GM19468 (cell line): ENCODE data around the gene ANKRD31.
"Not testable (repeated sequence)": the region's sequence is repeated elsewhere in the genome, so short reads cannot be mapped to it uniquely, and the experiment has no call there.

ENCODE experiments used
- ATAC-seq: cut with Tn5 transposase; IDR thresholded peaks from one replicate; pipeline ENCODE4 v1.9.1; 2021; ENCODE audit warnings: mild to moderate bottlenecking, moderate library complexity, moderate number of reproducible peaks; ENCODE audit not compliant: unreplicated experiment; ENCODE audit errors: extremely low read depth

The ANKRD31 gene

GRCh38 chr5:75226916-75227315 lies 9.8 kb downstream of the ANKRD31 start:
- ATAC-seq: no peak

- ATAC-seq: no peak
These were observed 11.2 kb downstream of the ANKRD31 start for GRCh38 chr5:75225506-75225905.

GRCh38 chr5:75220787-75221186 lies 15.9 kb downstream of the ANKRD31 start:
- ATAC-seq: not testable (repeated sequence)

- no peak for ATAC-seq
These were observed 21.8 kb downstream of the ANKRD31 start for GRCh38 chr5:75214928-75215327.

GRCh38 chr5:75214409-75214808 lies 22.3 kb downstream of the ANKRD31 start:
- no peak for ATAC-seq

GRCh38 chr5:75203604-75204003 lies 33.1 kb downstream of the ANKRD31 start:
- no peak for ATAC-seq

- ATAC-seq: no peak
These were observed 33.7 kb downstream of the ANKRD31 start for GRCh38 chr5:75202935-75203334.

GRCh38 chr5:75200776-75201175 lies 35.9 kb downstream of the ANKRD31 start:
- ATAC-seq: no peak

- ATAC-seq: no peak
These were observed 36.7 kb downstream of the ANKRD31 start for GRCh38 chr5:75199946-75200345.

GRCh38 chr5:75199071-75199470 lies 37.6 kb downstream of the ANKRD31 start:
- no peak for ATAC-seq

- no peak for ATAC-seq
These were observed 38.9 kb downstream of the ANKRD31 start for GRCh38 chr5:75197745-75198144.

GRCh38 chr5:75192804-75193203 lies 43.9 kb downstream of the ANKRD31 start:
- no peak for ATAC-seq

- no peak for ATAC-seq
These were observed 44.4 kb downstream of the ANKRD31 start for GRCh38 chr5:75192264-75192663.

- no peak for ATAC-seq
These were observed 46.5 kb downstream of the ANKRD31 start for GRCh38 chr5:75190227-75190626.

- ATAC-seq: no peak
These were observed 47.3 kb downstream of the ANKRD31 start for GRCh38 chr5:75189353-75189752.

- ATAC-seq: no peak
These were observed 50.9 kb downstream of the ANKRD31 start for GRCh38 chr5:75185763-75186162.

GRCh38 chr5:75176009-75176408 lies 60.7 kb downstream of the ANKRD31 start:
- not testable (repeated sequence) for ATAC-seq

GRCh38 chr5:75174872-75175271 lies 61.8 kb downstream of the ANKRD31 start:
- ATAC-seq: not testable (repeated sequence)

GRCh38 chr5:75169516-75169915 lies 67.2 kb downstream of the ANKRD31 start:
- no peak for ATAC-seq

- no peak for ATAC-seq
These were observed 68.5 kb downstream of the ANKRD31 start for GRCh38 chr5:75168026-75168735.

- no peak for ATAC-seq
These were observed 69.3 kb downstream of the ANKRD31 start for GRCh38 chr5:75167345-75167744.

- ATAC-seq: not testable (repeated sequence)
These were observed 75.2 kb downstream of the ANKRD31 start for GRCh38 chr5:75161508-75161907.
